ENCODE data around the gene ERFL.

Gene ERFL

DNA sequence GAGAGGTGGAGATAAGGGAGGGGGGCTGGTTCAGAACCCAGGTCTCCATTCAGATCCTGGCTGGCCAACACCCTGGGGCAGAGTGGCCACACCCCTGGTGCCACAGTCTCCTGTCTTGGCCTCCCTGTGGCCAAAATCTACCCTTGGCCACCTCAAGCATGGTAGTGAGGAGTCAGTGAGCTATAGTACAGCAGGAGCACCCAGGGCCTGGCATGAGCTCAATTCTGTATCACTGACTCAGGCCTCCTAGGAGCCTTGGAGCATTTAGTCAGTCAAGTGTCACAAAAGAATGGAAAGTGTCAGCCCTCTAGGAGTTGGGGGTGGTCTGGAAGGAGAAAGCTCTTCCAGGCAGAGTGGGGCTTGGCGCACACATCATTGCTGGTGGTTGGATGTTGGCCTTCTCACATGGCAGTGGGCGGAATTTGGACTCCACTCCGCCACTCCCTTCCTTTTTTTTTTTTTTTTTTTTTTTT, 57.8 kb downstream of the ERFL start:
- H3K4me3 ChIP-seq (ENCODE audit: low read length) = no peak overlapping the region
- DNase-seq (ENCODE audit: low read depth) = peak; percentile 45
- TF ChIP-seq, protein P1, sequence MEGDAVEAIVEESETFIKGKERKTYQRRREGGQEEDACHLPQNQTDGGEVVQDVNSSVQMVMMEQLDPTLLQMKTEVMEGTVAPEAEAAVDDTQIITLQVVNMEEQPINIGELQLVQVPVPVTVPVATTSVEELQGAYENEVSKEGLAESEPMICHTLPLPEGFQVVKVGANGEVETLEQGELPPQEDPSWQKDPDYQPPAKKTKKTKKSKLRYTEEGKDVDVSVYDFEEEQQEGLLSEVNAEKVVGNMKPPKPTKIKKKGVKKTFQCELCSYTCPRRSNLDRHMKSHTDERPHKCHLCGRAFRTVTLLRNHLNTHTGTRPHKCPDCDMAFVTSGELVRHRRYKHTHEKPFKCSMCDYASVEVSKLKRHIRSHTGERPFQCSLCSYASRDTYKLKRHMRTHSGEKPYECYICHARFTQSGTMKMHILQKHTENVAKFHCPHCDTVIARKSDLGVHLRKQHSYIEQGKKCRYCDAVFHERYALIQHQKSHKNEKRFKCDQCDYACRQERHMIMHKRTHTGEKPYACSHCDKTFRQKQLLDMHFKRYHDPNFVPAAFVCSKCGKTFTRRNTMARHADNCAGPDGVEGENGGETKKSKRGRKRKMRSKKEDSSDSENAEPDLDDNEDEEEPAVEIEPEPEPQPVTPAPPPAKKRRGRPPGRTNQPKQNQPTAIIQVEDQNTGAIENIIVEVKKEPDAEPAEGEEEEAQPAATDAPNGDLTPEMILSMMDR (conservative IDR thresholded peaks at IDR 0.05; ENCODE audit: low read length) = no peak

DNA sequence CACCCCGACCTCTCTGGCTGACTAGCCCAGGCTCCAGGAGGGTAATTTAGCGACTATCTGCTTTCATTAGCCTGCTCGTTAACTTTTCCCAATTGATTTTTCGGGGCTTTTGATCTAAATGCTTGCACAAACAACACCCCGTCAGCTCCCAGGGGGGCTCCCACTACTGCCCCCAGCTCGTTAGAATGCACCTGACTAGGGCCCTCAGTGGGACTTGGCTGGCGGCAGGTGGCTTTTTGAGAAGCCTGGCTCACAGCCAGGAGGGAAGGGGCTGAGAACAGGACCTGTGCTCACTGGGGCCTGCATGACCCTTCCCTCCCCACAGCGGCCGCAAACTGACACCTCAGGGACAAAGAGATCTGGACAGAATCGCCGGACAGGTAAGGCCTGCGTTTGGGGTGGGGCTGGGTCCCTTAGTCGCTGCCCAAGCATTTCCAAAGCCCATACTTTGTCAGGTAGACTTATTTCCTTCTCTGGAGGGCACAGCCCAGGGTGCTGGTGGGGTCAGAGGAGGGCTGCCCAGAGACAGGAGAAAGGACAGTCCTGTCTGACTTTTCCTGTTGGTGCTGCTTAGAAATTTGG, 58.8 kb downstream of the ERFL start:
- TF ChIP-seq, protein P1 (conservative IDR thresholded peaks at IDR 0.05; ENCODE audit: low read length) = no peak

DNA sequence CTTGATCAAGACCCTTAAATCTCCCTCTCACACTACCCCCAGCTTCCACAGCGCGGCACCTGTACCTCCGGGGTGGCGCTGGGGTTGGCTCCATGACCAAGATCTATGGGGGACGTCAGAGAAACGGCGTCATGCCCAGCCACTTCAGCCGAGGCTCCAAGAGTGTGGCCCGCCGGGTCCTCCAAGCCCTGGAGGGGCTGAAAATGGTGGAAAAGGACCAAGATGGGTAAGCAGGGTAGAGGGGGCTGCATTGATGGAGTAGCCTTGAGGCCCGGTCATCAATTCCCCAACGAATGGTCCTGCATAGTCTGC, 59.3 kb downstream of the ERFL start:
- H3K4me3 ChIP-seq (ENCODE audit: low read length) = no peak overlapping the region
- TF ChIP-seq, protein P1 (conservative IDR thresholded peaks at IDR 0.05; ENCODE audit: low read length) = no peak
- no peak for DNase-seq (ENCODE audit: low read depth)

More for the DNA sequence above, 58.8 kb downstream of the ERFL start:
- H3K4me3 ChIP-seq (ENCODE audit: low read length) = no peak overlapping the region
- no peak for DNase-seq (ENCODE audit: low read depth)

DNA sequence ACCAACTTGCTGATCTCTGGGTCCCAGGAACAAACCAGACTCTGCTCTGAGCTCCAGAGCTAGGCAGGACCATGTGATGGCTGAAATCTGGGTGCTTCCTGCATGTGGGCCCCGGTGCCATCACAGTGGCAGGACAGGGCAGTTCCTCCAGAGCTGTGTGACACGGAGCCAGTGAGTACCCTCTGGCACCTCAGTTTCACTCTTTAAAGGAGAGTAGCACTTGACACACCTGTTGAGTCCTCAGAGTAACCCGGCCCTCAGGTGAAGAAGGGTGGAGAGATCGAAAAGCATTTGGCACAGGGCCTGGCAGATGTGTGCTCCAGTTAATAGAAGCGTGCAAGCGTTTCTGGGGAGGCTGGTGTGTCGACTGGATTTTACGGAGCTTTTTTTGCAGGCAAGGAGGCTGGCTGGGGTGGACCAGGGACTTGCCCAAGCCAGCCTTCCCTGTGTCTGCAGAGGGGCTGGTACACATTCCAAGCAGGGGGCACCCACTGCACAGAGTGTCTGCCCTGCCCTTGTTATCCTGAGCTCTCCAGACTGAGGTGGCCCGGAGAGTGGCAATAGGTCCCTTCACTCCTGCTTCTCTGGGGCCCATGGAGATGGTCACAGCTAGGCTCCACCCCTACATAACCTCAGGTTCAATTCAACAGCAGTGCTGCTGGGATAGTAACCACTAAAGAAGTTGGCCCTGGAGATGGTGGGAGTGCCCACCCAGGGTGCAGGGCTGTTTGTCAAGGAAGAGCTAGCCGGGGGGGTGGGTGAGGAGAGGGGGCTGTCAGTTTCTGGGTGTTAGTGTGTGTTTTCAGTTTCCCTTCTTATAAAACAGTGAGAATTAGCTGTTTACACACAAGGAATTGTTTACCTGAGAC, 59.9 kb downstream of the ERFL start:
- DNase-seq (ENCODE audit: low read depth) = no peak
- TF ChIP-seq, protein P1 (conservative IDR thresholded peaks at IDR 0.05; ENCODE audit: low read length) = no peak
- H3K4me3 ChIP-seq (ENCODE audit: low read length) = no peak overlapping the region

DNA sequence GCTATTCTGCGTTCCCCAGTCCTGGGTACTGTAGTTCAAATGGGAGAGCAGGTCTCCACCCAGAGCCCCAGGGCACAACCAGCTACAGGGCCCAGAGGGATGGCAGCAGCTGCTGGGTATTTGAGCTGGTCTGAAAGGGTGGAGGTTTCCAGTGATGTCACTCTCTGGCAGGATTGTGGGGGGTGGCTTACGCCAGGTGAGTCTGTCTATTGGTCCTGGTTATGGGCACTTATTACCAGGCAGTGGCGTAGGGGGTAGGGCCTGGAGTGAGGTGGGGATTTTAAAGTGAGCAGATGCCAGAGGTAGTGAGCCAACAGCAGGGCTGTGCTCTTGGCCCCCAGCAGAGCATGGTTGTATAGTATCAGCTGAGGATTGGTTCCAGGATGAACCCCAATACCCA, 62.0 kb downstream of the ERFL start:
- TF ChIP-seq, protein P1 (conservative IDR thresholded peaks at IDR 0.05; ENCODE audit: low read length) = no peak
- no peak for DNase-seq (ENCODE audit: low read depth)
- no peak overlapping the region for H3K4me3 ChIP-seq (ENCODE audit: low read length)

DNA sequence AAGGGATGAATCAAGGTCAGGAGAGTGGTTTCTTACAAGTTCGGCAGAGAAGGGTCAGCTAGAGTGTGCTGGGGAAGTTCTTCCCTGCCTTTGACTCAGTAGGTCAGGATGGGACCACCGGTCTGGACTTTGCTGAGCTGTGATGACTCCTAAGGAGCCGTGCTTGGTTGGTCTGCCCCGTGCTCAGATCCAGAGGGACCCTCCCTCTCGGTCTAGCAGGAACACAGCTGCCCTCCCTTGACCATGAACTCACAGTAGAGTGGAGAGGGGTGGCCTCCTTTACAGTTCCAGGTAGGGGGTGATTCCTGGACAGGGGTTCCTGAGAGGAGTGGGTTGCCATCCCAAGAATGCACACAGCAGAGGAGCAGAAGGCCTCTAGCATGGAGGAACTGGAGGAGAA, 63.9 kb downstream of the ERFL start:
- TF ChIP-seq, protein P1 (conservative IDR thresholded peaks at IDR 0.05; ENCODE audit: low read length) = no peak
- no peak for DNase-seq (ENCODE audit: low read depth)
- H3K4me3 ChIP-seq (ENCODE audit: low read length) = no peak overlapping the region
